ENCODE data around the gene TIMM23B.
"Not testable (repeated sequence)": the region's sequence is repeated elsewhere in the genome, so short reads cannot be mapped to it uniquely, and the experiment has no call there.

Gene TIMM23B, protein sequence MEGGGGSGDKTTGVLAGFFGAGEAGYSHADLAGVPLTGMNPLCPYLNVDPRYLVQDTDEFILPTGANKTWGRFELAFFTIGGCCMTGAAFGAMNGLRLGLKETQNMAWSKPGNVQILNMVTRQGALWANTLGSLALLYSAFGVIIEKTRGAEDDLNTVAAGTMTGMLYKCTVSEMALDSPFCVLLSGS

DNA sequence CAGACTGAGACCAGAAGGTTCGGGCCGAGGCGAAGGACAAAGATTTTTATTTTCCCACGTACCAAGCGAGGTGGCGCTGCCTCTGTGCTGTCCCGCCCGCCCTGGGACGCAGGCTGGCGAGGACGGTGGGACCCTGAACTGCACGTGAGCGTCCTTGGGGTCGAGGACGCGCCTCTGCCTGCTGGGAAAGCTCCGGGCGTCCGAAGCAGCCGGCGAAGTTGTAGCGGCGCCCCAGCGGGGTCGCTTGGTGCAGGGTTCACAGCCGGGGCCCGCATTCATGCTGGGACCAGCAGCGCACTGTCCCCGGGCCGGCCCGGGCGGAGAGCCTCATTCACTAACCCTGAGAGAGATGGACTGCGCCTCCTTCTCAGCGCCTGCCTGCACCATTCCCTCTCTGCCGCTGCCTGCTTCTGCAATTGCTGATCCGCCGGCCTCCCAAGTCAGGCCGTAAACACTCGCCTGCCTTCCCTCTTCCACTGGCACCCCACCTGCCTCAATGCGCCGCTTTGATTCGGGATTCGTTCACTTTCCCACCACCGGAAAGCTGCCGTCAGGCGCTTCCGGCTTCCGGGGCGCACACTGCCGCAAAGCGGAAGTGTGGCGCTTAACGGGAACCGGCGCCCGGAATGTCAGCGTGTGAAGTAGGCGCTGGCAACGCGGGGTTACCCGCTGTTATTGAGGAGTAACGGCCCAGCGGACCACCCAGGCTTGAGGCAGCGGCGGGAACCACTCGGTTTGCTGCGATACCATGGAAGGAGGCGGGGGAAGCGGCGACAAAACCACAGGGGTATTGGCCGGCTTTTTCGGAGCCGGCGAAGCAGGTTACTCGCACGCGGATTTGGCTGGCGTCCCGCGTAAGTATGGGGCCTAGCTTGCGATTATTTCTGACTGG is at the start of gene TIMM23B, which contains the start of gene PARG:
Gene TIMM23B, plus strand, starts transcription at position 607 of the 892 bp plus-strand sequence. Its CDS starts 142 bp downstream, at position 749.
Gene PARG, minus strand, starts transcription at position 581 of the 892 bp plus-strand sequence. Its CDS starts 302 bp downstream, at position 279.
- H3K4me3 ChIP-seq (replicated peaks; ENCODE audit: low read depth, low read length): peak within 1 kb of the TSS; percentile 74
- peak; percentile 25 for DNase-seq (ENCODE audit: extremely low read depth, low read depth)

DNA sequence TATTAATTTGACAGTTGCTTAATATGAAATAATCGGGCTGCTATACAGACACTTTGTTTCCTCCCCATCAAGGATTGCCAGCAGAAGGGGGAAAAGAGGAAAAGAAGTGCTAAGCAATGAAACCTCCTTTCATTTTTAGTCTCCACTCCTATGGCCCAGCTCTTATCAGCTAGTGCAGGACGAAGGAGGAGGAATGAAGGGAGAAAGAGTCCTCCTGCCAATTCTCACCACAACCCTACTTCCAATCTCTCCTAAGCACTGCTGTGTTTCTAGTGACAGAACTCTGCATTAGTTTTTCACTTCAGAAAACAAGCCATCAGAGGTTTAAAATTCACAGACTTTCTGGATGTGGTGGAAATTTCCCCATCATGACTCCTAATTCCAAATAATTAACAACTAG is 41.9 kb upstream of the TIMM23B start:
- H3K4me3 ChIP-seq (replicated peaks; ENCODE audit: low read depth, low read length); DNase-seq (ENCODE audit: extremely low read depth, low read depth): not testable (repeated sequence)

DNA sequence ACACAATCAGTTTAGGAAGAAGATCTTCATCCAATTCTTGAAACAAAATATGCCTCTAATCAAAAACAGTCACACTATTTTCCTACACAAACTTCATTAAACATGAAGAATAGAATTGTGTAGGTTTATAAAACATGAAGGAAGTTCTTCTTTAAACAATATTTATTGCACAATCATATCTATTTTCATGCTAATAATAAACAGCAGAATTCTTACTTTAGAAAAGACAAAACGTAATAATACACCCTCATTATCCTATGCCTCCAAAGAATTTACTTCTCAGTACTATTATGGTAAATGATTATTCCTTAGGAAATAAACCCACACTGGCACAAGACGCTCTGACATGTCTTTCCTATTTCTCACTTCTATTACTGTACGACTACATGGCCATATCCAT is 41.4 kb upstream of the TIMM23B start:
- not testable (repeated sequence) for H3K4me3 ChIP-seq (replicated peaks; ENCODE audit: low read depth, low read length); DNase-seq (ENCODE audit: extremely low read depth, low read depth)

DNA sequence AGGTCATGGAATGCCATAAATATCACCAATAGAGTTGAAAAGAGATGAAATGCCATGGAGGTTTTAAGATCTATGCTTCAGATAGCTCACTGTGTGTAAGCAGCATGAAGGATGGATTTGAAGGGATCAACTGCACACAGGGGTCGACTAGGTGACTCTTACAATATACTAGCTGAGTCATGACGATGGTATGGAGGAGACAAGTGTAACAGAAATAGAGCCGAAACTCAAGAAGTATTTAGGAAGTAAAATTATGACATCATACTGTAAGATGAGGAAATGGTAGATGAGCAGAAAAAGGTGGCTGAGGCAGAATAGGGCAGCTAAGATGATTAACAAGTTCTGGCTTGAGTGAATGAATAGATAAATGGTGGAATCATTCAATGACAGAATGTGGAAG is 38.0 kb upstream of the TIMM23B start:
- not testable (repeated sequence) for DNase-seq (ENCODE audit: extremely low read depth, low read depth)

DNA sequence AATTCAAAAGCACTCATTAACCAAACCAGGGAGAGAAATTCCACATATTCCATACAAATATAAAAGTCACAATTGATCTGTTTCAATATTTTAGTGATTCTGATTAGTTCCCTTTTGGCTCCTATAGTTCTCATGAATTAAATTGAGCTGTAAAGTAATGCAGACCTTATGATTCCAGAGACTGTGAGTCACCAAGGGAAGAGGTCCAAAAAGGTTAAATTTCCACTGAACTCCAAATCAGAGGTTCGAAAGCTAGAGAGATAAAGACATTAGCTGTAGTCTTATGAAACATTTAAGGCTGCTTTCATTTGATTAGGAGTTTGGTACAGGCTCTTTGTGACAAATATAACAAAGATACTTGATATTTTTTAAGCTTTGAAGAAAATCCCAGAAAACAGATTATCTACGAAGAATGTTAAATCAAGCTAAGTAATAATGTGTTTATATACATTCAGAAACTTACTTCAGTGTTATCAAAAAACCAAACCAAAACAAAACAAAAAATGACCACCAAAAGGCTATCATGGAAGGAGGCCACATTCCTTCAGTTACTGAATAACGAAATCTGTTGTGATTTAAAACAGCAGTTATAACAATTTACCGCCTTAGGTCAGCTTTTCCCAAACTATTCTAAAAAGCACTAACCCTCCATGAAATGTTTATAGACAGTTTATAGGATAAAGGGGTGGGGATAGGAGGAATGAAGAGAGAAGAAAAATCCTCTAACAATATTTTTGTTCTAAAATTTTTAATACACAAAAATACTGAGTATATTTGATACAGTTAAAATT is 33.4 kb upstream of the TIMM23B start:
- not testable (repeated sequence) for DNase-seq (ENCODE audit: extremely low read depth, low read depth); H3K4me3 ChIP-seq (replicated peaks; ENCODE audit: low read depth, low read length)

More for the DNA sequence above, 38.0 kb upstream of the TIMM23B start:
- not testable (repeated sequence) for H3K4me3 ChIP-seq (replicated peaks; ENCODE audit: low read depth, low read length)

DNA sequence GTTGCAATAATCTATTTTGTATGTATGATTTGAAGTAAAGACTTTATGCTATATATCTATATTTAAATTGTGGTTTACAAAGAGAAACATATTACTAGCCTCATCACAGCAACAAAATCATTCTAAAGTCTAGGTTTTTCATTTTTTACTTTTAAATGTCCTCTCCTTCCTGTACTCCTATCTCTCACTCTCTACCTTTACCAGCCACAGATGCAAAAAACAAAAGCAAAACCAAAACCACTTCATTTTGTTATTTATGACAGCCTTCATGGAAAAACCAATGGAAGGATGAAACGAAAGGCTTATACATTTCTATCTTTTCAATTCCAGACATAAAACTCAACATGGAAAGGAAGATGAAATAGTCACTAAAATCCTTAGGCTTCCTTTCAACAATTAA is 31.6 kb upstream of the TIMM23B start:
- not testable (repeated sequence) for DNase-seq (ENCODE audit: extremely low read depth, low read depth); H3K4me3 ChIP-seq (replicated peaks; ENCODE audit: low read depth, low read length)

DNA sequence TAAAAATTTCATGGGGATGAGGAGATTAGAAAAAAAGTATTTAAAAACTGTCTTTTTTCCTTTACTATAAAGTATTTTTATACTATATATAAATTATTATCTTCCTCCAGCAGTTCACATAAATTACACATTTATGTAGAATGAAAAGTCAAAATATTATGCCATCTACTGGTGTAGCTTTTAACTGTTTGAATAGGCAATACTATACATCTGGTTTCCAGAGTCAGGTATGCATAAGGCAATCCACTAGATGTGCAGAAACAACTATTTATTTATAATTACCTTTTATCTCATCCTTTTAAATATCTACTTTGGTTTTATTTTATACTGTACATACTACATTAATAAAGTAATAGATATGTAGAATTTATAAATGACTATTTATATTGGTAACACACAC is 25.4 kb upstream of the TIMM23B start:
- H3K4me3 ChIP-seq (replicated peaks; ENCODE audit: low read depth, low read length); DNase-seq (ENCODE audit: extremely low read depth, low read depth): not testable (repeated sequence)

DNA sequence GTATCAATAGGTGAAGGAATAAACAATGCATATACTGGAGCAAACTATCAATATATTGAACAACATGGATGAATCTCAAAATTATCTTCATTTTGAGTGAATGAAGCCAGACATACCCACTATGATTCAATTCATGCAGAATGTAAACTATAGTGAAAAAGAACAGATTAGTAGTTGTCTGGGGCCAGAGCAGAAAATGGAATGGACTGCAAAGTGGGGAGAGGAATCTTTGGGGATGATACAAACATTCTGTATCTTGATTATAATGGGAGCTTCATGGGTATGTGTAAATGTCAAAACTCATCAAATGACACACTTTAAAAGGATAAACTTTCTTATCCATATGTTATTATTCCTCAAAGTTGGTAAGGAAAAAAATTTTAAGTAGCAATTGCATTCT is 23.9 kb upstream of the TIMM23B start:
- DNase-seq (ENCODE audit: extremely low read depth, low read depth); H3K4me3 ChIP-seq (replicated peaks; ENCODE audit: low read depth, low read length): not testable (repeated sequence)

DNA sequence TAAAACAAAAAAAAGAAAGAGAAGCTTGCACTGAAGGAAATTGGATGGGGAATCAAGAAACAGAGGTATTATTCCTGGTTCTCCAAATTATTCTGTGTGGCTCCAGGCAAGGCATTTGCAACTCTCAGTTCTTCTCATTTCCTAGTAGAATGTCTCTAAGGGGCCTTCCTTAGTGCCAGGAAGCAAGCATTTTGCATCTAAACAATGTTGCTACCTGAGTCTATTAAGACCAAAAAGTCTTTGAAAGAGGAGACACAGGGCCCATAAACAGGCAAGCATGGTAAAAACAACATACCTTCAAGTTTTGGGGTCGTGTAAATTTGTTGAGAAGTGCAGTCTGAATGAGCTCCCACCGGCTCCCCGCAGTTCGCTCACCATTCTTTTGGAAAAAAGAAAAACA is 19.8 kb upstream of the TIMM23B start:
- DNase-seq (ENCODE audit: extremely low read depth, low read depth); H3K4me3 ChIP-seq (replicated peaks; ENCODE audit: low read depth, low read length): not testable (repeated sequence)

DNA sequence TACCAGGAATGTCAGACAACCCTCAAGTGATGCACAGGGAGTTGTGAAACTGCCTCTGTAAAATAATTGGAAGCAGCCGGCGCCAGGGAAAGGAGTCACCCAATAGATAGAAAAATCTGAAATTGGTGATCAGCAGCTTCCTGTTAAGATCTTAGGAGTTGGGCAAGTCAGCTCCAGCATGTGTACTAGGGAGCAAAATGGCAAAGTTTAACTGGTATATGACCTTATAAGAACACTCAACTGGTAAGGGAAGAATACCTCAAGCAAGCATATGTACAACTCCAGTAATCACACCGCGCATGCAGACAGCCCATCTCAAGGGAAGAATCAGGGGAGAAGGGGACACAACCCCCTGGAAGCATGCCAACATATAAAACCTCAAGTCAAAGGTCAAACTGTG is 18.3 kb upstream of the TIMM23B start:
- H3K4me3 ChIP-seq (replicated peaks; ENCODE audit: low read depth, low read length); DNase-seq (ENCODE audit: extremely low read depth, low read depth): not testable (repeated sequence)

DNA sequence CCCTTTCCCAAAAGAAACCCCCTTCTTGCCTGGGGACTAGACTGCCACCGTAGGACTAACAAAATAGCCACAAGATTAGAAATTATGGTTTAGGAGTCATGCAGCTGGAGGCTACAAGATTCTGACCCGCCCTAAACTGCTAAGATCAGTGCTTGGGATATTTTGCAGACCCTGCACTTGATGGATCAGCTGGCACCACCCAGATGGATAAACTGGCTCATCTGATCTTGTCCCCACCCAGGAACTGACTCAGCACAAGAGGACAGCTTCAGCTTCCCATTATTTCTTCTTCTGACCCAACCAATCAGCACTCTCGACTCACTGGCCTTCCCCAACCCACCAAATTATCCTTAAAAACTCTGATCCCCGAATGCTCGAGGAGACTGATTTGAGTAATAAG is 10.6 kb upstream of the TIMM23B start:
- not testable (repeated sequence) for H3K4me3 ChIP-seq (replicated peaks; ENCODE audit: low read depth, low read length); DNase-seq (ENCODE audit: extremely low read depth, low read depth)

DNA sequence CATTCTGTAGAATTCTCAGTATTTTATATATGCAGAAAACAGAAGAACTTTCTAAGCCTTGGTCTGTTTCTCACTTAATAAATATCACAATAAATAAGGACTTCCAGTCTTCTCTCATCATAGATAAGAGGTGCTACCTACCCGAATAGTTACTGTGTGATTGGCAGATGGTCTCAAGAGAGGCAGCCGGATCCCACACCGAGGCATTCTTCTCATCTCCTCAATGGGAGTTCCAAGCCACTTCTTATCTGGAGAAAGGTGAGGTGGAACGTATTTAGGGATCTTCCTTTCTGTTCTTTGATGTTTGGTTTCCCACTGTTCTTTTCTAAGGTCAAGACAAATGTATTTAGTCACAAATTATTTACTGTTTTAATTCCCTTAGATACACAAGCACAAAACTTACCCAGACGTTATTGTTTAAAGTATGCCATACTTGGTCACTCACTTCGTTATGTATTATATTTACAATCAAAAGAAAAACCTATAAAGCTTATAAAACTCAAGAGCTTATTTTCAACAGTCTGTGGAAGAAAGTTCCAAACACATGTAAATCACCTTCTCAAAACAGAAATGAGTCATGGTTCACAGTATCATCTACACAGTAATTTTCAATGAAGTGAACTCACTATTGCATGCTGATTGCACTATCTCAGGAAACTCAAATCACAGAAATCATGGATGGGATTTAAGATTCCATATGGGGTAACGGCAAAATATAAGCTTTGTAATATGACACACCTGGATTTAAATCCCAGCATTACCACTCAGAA is 9.7 kb upstream of the TIMM23B start:
- not testable (repeated sequence) for H3K4me3 ChIP-seq (replicated peaks; ENCODE audit: low read depth, low read length); DNase-seq (ENCODE audit: extremely low read depth, low read depth)

DNA sequence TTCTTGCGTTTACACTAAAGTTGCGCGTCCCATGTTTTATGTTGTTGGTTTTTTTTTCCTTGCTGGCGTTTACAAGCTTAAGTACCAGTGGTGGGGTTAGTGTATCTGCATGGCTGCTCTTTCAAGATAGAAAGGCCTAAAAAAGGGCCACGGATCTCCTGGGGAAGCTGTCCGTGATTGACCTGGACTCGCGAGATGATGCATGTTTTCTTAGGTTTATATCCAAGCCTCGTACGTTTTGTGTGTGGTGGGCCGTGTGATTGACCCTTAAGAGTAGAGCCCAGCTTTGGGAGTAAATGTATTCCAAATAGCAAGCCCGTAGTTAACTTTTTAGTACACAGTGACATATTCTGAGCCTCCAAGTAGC is 469 bp downstream of the TIMM23B start:
- DNase-seq (ENCODE audit: extremely low read depth, low read depth): not testable (repeated sequence)
- H3K4me3 ChIP-seq (replicated peaks; ENCODE audit: low read depth, low read length): peak overlapping the region; percentile 74

DNA sequence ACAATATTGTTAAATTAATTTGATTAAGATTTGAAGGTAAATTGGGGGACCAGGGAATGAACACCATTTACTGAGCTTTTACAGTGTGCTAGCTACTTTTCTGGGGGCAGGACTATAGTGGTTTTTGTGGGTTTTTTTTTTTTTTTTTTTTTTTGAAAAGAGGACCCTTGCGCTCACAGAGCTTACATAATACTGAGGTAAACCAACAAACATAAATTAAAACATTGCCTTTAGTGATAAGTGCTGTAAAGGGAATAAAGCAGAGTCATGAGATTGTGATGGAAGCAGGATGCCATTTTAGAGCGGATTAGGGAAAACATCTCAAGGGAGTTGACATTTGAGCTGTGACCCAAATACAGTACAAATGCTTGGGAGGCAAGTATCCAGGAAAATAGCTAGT is 1.8 kb downstream of the TIMM23B start:
- H3K4me3 ChIP-seq (replicated peaks; ENCODE audit: low read depth, low read length): peak overlapping the region; percentile 74
- DNase-seq (ENCODE audit: extremely low read depth, low read depth): not testable (repeated sequence)

DNA sequence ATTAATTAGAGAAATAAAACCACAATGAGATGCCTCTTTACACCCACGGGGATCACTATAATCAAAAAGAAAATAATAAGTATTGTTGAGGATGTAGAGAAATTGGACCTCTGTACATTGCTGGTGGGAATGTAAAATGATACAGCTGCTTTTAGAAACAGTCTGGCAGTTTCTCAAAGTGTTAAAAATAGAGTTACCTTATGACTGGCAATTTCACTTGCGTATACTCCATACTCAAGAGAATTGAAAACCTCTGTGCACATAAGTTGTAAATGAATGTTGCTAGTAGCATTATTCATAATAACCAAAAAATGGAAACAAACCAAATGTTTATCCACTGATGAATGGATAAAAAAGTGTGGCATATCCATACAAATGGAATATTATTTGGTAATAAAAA is 6.3 kb downstream of the TIMM23B start:
- H3K4me3 ChIP-seq (replicated peaks; ENCODE audit: low read depth, low read length); DNase-seq (ENCODE audit: extremely low read depth, low read depth): not testable (repeated sequence)

DNA sequence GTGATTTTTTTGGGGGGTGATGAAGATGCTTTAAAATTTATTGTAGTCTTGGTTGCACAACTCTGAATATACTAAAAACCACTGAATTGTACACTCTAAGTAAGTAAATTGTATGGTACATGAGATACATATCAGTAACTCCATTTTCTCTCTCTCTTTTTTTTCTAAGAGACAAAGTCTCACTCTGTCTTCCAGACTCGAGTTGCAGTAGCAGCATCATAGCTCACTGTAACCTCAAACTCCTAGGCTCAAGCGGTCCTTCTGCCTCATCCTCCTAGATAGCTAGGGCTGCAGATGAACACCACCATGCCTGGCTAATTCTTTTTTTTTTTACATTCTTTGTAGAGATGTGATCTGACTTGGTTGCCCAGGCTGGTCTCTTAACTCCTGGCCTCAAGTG is 6.9 kb downstream of the TIMM23B start:
- not testable (repeated sequence) for H3K4me3 ChIP-seq (replicated peaks; ENCODE audit: low read depth, low read length); DNase-seq (ENCODE audit: extremely low read depth, low read depth)

DNA sequence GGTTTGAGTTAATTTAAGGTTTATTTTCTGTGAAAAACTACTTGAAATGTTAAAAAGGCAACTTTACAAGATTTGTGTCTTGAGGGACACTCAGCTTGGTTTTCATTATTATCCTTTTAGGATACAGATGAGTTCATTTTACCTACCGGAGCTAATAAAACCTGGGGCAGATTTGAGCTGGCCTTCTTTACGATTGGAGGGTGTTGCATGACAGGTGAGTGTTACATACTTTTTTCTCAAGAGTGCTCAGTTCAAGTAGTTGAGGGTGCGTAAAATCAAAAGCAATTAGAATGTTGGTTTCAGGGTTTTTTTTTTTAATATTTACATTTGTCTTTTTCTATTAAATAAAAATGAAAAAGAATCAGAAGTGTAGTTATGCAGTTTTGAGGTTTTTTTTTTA is 10.2 kb downstream of the TIMM23B start:
- not testable (repeated sequence) for H3K4me3 ChIP-seq (replicated peaks; ENCODE audit: low read depth, low read length); DNase-seq (ENCODE audit: extremely low read depth, low read depth)

DNA sequence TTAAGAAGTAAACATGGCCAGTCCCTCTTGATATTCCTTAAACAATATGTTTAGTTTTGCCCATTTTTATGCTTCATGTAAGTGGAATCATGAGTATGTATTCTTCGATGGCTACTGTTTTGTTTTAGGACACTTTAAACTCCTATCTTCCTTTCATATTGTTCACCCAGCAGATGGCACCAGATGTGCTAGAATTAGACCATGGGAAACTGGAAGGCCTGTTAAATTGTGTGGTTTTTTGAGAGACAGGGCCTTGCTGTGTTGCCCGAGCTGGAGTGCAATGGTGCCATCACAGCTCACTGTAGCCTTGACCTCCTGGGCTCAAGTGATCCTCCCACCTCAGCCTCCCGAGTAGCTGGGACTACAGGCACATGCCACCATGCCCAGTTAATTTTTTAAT is 11.3 kb downstream of the TIMM23B start:
- not testable (repeated sequence) for DNase-seq (ENCODE audit: extremely low read depth, low read depth); H3K4me3 ChIP-seq (replicated peaks; ENCODE audit: low read depth, low read length)

All from HFF-Myc (cell line).